OCI-LY1 (cell line): ENCODE data around the gene PSMD6.

Source experiments
- CTCF ChIP-seq: fragments of 200-600 bp; sonication (generic), shearing (Covaris generic); IDR thresholded peaks from 2 replicates; pipeline ENCODE4 v1.5.1; 2017; ENCODE audit warnings: mild to moderate bottlenecking, antibody characterized with exemption, low read length, moderate library complexity, mixed read lengths
- EZH2 ChIP-seq: fragments of 200-600 bp; sonication (generic), shearing (Covaris generic); IDR thresholded peaks from 2 replicates; pipeline ENCODE4 v1.8.0; 2017; ENCODE audit warnings: borderline replicate concordance, mixed run types, mild to moderate bottlenecking, antibody characterized with exemption, low read length, moderate library complexity, mixed read lengths

- no peak for TF ChIP-seq CTCF
- no peak for TF ChIP-seq EZH2
These were observed 56.4 kb downstream of the PSMD6 start for GRCh38 chr3:63966871-63967270.
